Astrocyte (in vitro differentiated cells and primary cell): ENCODE measurements around the gene VASN. TPM values are rescaled to one million over a fixed set of nuclear protein-coding genes. Genes with fewer than 3 reads are reported as not detected.

Experiments used
- DNase-seq: peaks from one replicate; pipeline ENCODE4 v3.0.0-alpha.2; 2010; ENCODE audit warnings: low read depth
- FAIRE-seq: peaks from 2 replicates; lab custom pipeline; 2011; peaks lifted over from hg19 to GRCh38; lab: Jason Lieb, UNC
- H2AFZ ChIP-seq: 2 replicates; pipeline ENCODE4 v1.6.0; 2012; ENCODE audit warnings: low read depth, low read length, inconsistent platforms
- H3K27ac ChIP-seq: 2 replicates; pipeline ENCODE4 v1.5.1; 2011; ENCODE audit warnings: low read depth, low read length, inconsistent platforms
- H3K27me3 ChIP-seq: 2 replicates; pipeline ENCODE4 v1.6.0; 2011; ENCODE audit warnings: low read length, inconsistent platforms; ENCODE audit not compliant: insufficient read depth
- H3K36me3 ChIP-seq: 2 replicates; pipeline ENCODE4 v1.5.1; 2011; ENCODE audit warnings: low read length, inconsistent platforms; ENCODE audit not compliant: insufficient read depth
- H3K4me1 ChIP-seq: 2 replicates; pipeline ENCODE4 v1.5.1; 2011; ENCODE audit warnings: low read length, inconsistent platforms; ENCODE audit not compliant: insufficient read depth
- H3K4me2 ChIP-seq: 2 replicates; pipeline ENCODE4 v1.6.0; 2012; ENCODE audit warnings: low read length, inconsistent platforms
- H3K4me3 ChIP-seq: 2 replicates; pipeline ENCODE4 v1.5.1; 2011; ENCODE audit warnings: low read depth, mild to moderate bottlenecking, low read length, inconsistent platforms; ENCODE audit not compliant: insufficient read depth
- H3K79me2 ChIP-seq: 2 replicates; pipeline ENCODE4 v1.6.0; 2012; ENCODE audit warnings: mild to moderate bottlenecking, low read length, inconsistent platforms; ENCODE audit not compliant: insufficient read depth
- H3K9ac ChIP-seq: 2 replicates; pipeline ENCODE4 v1.6.0; 2012; ENCODE audit warnings: mild to moderate bottlenecking, low read length, inconsistent platforms
- H3K9me3 ChIP-seq: 2 replicates; pipeline ENCODE4 v1.5.1; 2012; ENCODE audit warnings: low read depth, mild to moderate bottlenecking, low read length, inconsistent platforms; ENCODE audit not compliant: insufficient read depth
- H4K20me1 ChIP-seq: 2 replicates; pipeline ENCODE4 v1.6.0; 2012; ENCODE audit warnings: low read length, inconsistent platforms; ENCODE audit not compliant: insufficient read depth
- H3K27ac Mint-ChIP-seq: one replicate; pipeline ENCODE4 v1.8.0; 2021; ENCODE audit warnings: mild to moderate bottlenecking, mixed read lengths; ENCODE audit not compliant: unreplicated experiment
- H3K27me3 Mint-ChIP-seq: one replicate; pipeline ENCODE4 v1.8.0; 2021; ENCODE audit warnings: low read depth, mixed read lengths; ENCODE audit not compliant: unreplicated experiment
- H3K36me3 Mint-ChIP-seq: one replicate; pipeline ENCODE4 v1.8.0; 2021; ENCODE audit warnings: low read depth, mixed read lengths; ENCODE audit not compliant: unreplicated experiment
- H3K4me1 Mint-ChIP-seq: one replicate; pipeline ENCODE4 v1.8.0; 2021; ENCODE audit warnings: low read depth, mixed read lengths; ENCODE audit not compliant: unreplicated experiment
- H3K4me3 Mint-ChIP-seq: one replicate; pipeline ENCODE4 v1.8.0; 2021; ENCODE audit warnings: mild to moderate bottlenecking, moderate library complexity, mixed read lengths; ENCODE audit not compliant: unreplicated experiment
- H3K9me3 Mint-ChIP-seq: one replicate; pipeline ENCODE4 v1.8.0; 2021; ENCODE audit warnings: mild to moderate bottlenecking, mixed read lengths; ENCODE audit not compliant: unreplicated experiment
- CTCF ChIP-seq: IDR thresholded peaks from 2 replicates; pipeline ENCODE4 v1.5.1; 2011; ENCODE audit warnings: low read depth, mild to moderate bottlenecking, inconsistent platforms, low read length, moderate library complexity; ENCODE audit not compliant: insufficient read depth
- EZH2 ChIP-seq: IDR thresholded peaks from 2 replicates; pipeline ENCODE4 v1.6.1; 2012; ENCODE audit warnings: mild to moderate bottlenecking, low read length, inconsistent platforms; ENCODE audit not compliant: insufficient read depth
- total RNA-seq: library from RNA; stranded (reverse); gene quantifications from 2 replicates; pipeline ENCODE4 v1.2.1, GENCODE V29; 2021

The VASN gene
- total RNA-seq, 1 donor from 2014 or later, result 32.0 TPM

DNA sequence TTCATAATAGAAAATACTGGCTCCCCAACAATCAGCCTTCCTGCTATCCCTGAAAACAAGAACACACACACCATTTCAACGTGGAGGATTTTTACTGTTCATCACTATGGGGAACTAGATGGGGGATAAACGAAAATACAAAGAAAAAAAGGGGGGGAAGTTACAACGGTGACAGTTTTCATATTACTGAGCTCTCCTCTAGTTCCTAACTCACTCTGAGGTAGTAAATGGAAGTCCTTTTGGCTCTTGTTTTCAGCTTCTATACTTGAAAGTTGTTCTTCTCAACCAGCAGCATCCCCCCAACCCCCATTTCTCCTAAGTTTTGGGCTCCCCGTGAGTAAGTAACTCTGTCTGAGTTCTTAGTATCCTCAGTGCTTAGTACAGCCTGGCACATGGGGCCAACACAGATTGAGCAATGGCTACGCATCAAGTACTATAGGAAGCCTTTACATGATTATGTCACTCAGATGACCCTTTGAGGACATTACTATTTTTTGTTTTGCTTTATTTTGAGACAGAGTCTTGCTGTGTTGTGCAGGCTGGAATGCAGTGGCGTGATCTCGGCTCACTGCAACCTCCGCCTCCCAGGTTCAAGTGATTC lies 49.0 kb downstream of the VASN start:
- peaks cover 5% of the 10 kb centered on the region for H3K27me3 Mint-ChIP-seq
- peaks cover 3% of the 10 kb centered on the region for H3K4me1 Mint-ChIP-seq
- no peaks in the 10 kb centered on the region for H3K36me3 Mint-ChIP-seq
- H3K79me2 ChIP-seq, result peaks cover 2% of the 10 kb centered on the region
- no peaks in the 10 kb centered on the region for H3K9me3 ChIP-seq
- H3K4me3 Mint-ChIP-seq, result no peak overlapping the region
- no peak for DNase-seq
- peaks cover 11% of the 10 kb centered on the region for H3K4me1 ChIP-seq
- H4K20me1 ChIP-seq, result no peaks in the 10 kb centered on the region
- H3K27ac ChIP-seq, result no peak overlapping the region
- no peaks in the 10 kb centered on the region for H3K9me3 Mint-ChIP-seq
- H3K4me3 ChIP-seq, result no peak overlapping the region
- no peak overlapping the region for H3K27ac Mint-ChIP-seq
- no peaks in the 10 kb centered on the region for H3K27me3 ChIP-seq
- FAIRE-seq, result no peak
- TF ChIP-seq CTCF, result no peak
- no peak for TF ChIP-seq EZH2
- H3K4me2 ChIP-seq, result no peak overlapping the region
- no peak overlapping the region for H2AFZ ChIP-seq
- H3K36me3 ChIP-seq, result no peaks in the 10 kb centered on the region
- H3K9ac ChIP-seq, result no peak overlapping the region

GRCh38 chr16:4425378-4426020 lies 53.9 kb downstream of the VASN start, which contains the start of gene DNAJA3:
TSS of gene DNAJA3 (plus strand) at chr16:4425868. CDS start at chr16:4425882, 14 bp downstream.
- peaks cover 14% of the 10 kb centered on the region for H4K20me1 ChIP-seq
- peaks cover 47% of the 10 kb centered on the region for H3K79me2 ChIP-seq
- peaks cover 10% of the 10 kb centered on the region for H3K4me1 ChIP-seq
- H3K9ac ChIP-seq, result peak within 1 kb of the TSS; percentile 100
- Mint-ChIP-seq H3K27ac (peak within 1 kb of the TSS; percentile 99), H3K36me3 (no peaks in the 10 kb centered on the region), H3K9me3 (no peaks in the 10 kb centered on the region), H3K27me3 (no peaks in the 10 kb centered on the region), H3K4me3 (peak within 1 kb of the TSS; percentile 93), H3K4me1 (peaks cover 10% of the 10 kb centered on the region)
- H3K4me3 ChIP-seq, result peak within 1 kb of the TSS; percentile 100
- H3K27me3 ChIP-seq, result no peaks in the 10 kb centered on the region
- H3K9me3 ChIP-seq, result no peaks in the 10 kb centered on the region
- H3K4me2 ChIP-seq, result peak within 1 kb of the TSS; percentile 89
- H3K27ac ChIP-seq, result peak within 1 kb of the TSS; percentile 100
- peak within 1 kb of the TSS; percentile 100 for H2AFZ ChIP-seq
- H3K36me3 ChIP-seq, result no peaks in the 10 kb centered on the region
- TF ChIP-seq CTCF (no peak), EZH2 (no peak)
- FAIRE-seq (no peak), DNase-seq (peak; percentile 94)
